NCI-H128 (cell line): ENCODE measurements around the gene SMYD4.
"Not testable (repeated sequence)": the region's sequence is repeated elsewhere in the genome, so short reads cannot be mapped to it uniquely, and the experiment has no call there.

Experiments used
- DNase-seq: peaks from one replicate; lab custom pipeline; 2025; ENCODE audit not compliant: unreplicated experiment; lab: John Stamatoyannopoulos, UW

SMYD4 gene

DNA sequence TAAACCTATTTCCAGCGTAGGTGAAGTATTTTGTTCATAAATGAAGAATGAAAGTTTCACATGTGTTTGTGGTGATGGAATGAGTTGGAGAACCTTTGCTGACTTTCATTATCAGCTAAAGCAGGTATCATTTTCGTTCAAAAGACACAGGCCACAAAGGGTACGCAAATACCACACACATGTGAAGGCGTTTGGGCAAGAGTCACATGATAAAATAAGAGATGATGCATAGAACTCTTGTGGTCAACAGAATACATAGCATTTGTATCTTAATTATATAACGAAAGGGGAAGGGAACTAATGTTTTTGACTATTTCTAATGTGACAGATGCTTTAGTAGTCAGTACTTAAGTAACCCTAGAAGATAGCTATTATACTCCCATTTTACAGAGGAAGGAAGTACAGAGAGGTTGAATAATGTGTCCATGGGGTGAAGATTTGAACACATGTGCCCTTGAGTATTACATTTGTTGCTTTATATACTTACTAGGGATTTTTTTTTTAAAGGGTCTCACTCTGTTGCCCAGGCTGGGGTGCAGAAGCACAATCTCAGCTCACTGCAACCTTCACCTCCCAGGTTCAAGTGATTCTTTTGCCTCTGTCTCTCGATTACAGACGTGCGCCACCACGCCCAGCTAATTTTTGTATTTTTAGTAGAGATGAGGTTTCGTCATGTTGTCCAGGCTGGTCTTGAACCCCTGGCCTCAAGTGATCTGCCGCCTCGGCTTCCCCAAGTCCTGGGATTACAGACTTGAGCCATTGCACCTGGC is 4.9 kb upstream of the SMYD4 start:
- no peak for DNase-seq

DNA sequence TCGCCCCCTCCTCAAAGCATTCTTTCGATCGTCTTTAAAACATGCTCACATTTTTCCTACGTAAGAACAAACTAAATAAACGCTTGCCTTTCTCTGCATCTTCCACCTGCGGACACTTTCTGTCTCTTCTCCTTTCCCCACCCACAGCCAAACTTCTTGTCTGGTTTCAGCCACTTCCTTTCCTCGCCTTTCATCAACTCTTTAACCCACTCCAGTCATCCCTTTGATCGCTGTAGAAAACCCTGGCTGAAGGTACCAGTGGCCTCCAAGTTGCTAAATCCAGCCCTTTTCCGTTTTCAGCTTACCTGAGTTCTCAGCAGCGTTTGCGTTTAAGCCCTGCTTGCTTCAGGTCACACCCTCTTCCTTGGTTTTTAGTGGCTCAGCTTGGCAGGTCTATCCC is 586 bp upstream of the SMYD4 start:
- no peak for DNase-seq

DNA sequence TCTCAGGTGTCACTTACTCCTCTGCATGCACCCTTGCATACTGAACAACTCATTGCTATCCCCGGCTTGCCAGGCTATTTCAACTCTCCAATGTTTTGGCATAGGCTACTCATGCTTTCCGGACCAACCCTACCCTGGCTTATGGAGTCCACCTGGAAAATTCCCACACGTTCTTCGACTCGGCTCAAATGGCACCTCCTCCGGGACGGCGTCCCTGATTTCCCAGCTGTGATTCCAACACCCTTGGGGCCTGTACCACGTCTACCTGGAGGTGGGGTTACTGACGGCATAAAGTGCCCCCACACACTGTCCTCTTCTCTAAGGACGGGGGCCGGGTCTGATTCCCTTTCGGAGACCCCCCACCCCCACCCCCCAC is 498 bp downstream of the SMYD4 start:
- no peak for DNase-seq

DNA sequence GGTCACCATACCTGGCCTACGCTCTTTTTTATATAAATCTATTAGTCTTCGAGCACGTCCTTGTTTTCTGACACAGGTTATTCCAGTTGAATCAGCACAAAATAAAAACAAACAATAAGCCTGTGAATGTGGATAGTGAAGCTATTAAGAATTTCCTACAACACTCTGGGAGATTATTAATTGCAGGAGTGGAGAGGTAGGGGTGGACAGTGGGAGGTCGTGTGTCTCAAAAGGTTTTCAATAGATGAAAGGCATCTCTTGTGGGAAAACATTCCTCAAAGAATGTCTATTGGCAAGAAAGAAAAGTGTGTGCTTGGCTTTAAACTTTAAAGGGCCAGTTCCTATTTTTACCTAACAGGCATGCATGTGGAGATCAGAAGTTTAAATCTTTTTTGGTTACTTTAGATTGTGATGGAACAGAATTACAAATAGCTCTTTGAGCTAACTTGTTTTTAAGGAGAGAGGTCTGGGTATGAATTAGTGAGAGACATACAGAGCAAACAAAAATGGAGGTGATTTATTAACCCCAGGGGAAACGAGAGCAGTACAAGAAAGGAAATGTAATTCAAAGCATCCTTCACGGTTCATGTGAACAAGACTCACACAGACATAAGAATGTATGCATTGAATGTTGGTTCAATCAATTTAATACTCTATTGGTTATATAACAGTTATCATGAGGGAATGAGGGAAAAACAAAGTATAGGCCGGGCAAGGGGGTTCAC is 9.0 kb downstream of the SMYD4 start:
- DNase-seq = no peak

DNA sequence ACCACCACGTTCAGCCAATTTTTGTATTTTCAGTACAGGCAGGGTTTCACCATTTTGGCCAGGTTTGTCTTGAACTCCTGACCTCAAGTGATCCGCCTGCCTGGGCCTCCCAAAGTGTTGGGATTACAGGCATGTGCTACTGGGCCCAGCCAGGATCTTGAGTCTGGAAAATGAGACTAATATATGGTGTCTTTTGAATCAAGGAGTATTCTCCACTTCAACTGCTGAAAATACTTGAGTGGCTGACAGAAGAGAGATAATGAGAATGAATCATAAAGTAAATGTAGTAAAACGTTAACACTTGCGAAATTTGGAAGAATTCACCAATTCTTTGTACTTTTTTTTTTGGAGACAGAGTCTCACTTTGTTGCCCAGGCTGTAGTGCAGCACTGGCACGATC is 16.6 kb downstream of the SMYD4 start:
- DNase-seq = no peak

DNA sequence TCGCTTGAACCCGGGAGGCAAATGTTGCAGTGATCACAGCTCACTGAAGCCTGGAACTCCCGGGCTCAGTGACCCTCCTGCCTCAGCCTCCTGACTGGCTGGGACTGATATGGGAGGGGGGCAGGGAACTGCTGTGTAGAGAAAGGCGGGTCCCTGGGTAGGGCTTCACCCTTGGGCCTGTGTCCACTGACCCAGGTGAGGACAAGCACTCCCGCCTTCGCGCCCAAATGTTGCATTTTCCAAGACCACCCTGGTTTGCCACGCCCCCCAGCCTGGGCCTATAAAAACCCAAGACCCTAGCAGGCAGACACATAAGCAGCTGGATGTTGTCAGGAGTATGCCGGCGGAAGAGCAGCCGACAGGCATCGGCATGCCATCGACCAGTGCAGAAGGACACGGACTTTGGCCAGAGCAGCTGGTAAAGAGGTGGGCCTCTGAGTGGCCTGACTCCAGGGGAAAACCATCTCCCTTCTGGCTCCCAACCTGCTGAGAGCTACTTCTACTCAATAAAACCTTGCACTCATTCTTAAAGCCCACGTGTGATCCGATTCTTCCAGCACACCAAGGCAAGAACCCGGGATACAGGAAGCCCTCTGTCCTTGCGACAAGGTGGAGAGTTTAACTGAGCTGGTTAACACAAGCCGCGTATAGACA is 19.1 kb downstream of the SMYD4 start:
- DNase-seq = no peak

DNA sequence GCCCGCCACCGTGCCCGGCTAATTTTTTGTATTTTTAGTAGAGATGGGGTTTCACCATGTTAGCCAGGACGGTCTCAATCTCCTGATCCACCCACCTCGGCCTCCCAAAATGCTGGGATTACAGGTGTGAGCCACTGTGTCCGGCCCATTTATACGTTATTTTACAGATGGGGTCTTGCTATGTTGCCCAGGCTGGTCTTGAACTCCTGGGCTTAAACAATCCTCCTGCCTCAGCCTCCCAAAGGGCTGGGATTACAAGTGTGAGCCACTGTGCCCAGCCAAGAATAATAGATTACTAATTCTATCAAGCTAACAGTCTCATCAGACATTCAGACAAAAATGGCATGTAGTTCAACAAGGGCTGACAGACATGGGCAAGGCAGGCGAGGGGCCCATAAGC is 19.9 kb downstream of the SMYD4 start:
- not testable (repeated sequence) for DNase-seq

DNA sequence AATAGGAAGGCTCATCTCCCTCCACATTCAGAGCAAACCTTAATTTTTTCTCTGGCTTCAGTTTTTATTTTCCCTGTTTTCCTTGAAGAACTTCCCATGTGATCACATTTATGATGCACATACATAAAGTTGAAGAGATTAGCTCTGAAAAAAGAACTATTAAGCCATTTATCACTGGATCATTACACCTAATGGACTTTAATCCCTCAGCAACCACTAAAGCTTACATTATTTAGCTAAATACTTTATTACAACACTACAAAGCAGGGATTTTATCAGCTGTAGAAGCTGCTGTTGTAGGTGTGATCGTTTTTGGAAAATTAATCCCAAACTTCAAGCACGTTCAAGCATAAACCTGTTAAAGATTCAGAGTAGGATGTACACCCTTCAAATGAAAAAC is 21.1 kb downstream of the SMYD4 start:
- no peak for DNase-seq

DNA sequence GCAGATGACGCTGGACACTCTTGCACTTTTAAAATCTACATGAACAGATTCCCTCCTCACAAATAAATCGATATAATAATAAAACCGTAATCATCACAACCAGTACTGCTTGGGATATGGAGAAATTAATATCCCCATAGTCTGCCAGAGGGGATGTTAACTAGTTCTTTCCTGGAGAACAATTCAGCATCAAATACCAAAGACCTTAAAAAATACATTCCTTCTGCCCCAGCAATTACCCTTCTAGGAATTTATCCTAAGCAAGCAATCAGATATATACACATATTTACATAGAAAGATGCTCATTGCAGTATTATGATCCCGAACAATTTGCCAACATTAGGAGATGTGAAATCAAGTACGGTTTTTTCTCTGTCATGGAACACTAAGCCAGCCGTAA is 21.8 kb downstream of the SMYD4 start:
- DNase-seq = no peak

DNA sequence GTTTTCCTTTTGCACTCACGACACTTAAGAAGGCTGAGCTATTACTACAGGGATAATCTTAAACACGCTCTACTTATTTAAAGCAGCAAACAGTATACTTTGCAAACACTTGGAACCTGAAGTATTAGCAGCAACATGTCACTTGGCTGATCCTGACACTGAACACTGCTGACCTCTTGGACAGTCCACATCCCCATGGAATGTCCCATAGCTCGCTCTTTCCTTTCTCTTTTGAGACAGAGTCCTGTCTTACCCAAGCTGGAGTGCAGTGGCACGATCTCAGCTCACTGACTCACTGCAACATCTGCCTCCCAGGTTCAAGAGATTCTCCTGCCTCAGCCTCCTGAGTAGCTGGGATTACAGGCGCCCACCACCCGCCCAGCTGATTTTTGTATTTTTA is 26.4 kb downstream of the SMYD4 start:
- DNase-seq = no peak

DNA sequence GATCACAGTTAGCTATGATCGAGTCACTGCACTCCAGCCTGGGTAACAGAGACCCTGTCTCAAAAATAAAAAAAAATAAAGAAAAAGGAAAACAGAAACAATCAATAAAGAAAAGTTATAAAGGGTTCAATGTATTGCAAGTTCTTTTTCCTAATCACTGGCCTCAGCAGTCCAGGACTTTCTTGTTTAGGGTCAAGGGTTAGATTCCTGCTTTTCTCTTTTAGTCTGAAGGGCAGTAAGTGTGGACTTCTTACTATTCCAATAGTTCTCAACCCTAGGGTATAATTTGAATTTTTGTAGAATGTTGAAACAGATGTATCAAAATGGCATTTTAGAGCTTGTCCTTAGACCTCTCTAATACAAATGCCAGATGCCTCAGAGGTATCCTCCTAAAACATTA is 27.3 kb downstream of the SMYD4 start:
- DNase-seq = no peak

DNA sequence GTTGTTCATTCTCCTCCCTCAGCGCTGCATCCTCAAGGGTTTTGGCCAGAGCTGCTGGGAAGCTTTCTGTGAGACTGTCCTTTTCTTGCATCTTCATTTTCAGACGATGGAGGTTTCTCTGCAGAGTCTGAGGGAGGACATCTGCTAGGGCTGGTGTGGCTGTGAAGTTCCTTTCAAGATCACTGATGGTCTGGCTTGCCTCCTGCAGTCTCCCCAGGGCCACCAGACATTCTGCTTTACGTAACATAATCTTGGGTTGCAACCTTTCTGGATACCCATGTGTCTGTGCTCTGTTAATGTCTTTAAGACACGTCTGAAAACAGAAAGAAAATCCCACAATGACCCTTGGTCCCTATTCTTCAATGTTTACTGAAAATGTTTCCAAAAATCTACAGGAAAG is 29.0 kb downstream of the SMYD4 start:
- DNase-seq = no peak

DNA sequence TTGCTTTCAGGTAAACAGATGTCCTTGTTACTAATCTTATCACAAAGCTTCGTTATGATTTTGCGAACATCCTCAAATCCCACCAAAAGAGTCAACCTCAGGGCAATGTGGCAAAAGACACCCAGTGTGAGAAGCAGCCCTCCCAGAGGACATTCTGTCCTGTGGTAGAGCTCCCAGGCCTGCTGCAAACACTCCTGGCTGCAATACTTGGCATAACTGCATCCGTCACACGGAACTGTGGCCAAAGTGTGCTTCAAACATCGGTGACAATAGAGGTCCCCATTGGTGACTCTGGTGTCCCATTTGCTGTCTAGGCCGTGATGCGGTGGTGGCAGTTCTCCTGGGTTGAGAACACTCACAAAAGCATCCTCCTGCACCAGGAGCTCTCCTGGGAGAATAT is 29.5 kb downstream of the SMYD4 start:
- no peak for DNase-seq

DNA sequence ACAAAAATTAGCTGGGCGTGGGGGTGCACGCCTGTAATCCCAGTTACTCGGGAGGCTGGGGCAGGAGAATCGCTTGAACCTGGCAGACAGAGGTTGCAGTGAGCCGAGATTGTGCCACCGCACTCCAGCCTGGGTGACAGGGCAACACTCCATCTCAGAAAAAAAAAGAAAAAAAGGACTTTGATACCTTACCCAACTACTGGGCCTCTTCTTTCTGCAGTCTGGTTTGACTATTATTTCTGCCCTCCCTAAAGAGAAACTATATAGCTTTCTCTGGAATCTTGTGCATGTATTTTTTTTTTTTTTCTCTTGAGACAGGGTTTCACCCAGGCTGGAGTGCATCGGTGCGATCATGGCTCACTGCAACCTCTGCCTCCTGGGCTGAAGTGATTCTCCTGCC is 31.9 kb downstream of the SMYD4 start:
- DNase-seq = not testable (repeated sequence)

DNA sequence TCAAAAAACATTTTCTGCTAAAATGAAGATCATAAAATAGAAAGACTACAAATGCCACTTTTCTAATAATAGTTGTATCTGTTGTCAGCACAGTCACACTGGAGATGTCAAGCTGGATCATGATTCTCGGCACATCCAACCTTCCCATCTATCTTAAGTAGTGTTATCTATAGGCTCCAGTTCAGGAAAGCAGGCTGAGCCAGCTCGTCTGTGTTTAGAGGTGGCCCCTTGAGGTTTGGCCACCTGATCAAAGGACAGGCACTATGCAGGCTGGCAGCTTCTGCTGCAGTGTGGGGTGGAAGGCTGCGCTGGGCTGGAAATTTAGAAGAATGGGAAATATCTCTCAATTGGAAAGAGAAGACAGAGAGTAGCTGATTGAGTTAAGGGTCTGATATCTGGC is 32.4 kb downstream of the SMYD4 start:
- no peak for DNase-seq

DNA sequence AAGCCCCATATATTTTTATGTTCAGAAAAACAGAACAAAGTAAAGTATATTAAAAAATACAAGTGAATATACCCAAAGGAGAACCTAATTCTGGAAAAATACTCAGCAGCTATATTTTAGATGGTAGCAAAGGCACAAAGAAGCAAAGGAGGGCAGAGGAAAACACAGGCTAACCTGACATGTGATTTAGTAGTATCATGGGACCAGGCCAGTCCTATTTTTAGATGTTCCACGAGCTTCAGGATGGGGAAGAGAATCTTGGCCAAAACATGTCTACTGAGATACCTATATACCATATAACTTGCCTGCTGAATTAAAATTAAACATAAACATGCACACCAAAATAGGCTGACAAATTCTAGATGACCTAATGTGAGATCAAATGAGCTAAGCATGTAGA is 32.9 kb downstream of the SMYD4 start:
- DNase-seq = no peak

DNA sequence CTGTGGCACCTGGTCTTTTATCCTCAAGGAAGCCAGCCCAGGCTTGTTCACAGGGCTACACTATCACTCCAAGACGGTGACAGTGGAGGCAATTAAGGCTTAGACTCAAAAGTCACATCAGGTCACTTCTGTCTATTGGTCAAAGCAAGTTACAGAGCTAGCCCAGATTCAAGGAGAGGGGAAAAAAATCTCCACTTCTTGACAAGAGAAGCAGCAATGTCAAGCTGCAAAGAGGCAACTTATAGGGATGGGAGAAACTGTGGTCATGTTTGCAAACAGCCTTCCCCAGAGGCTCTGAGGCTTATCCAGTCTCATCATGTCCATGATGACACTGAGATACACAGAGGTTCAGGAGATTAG is 36.3 kb downstream of the SMYD4 start:
- no peak for DNase-seq

DNA sequence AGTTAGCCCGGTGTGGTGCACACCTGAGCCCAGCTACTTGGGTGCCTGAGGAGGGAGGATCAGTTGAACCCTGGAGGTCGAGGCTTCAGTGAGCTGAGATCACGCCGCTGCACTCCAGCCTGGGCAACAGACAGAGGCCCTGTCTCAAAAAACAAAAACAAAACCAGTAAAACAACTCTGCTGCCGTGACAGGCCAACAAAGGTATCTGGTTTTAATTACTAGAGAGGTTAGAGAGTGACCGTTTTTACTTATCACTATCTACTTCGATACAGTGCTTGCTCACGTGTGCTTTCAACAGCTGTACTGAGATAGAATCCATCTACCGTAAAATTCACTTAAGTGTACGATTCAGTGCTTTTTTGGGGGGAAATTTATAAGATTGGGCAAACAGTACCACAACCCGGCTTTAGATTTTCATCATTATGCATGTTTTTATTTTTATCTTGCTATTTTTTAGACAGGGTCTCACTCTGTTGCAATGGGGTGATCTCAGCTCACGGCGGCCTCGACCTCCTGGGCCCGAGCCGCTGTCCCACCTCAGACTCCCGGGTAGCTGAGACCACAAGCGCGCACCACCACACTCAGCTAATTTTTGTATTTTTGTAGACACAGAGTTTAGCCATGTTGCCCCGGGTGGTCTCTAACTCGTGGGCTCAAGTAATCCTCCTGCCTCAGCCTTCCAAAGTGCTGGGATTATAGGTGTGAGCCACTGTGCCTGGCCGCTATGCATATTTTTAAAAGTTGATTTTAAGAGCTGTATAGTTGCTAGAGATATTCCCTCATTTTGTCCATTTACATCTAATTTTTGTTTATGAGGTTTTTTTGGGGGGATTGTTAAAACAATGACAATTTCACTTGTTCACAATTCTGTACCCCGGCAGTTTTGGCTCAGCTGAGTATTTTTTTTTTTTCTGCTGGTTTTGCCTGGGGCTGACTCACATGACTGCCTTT is 36.9 kb downstream of the SMYD4 start:
- DNase-seq = no peak

DNA sequence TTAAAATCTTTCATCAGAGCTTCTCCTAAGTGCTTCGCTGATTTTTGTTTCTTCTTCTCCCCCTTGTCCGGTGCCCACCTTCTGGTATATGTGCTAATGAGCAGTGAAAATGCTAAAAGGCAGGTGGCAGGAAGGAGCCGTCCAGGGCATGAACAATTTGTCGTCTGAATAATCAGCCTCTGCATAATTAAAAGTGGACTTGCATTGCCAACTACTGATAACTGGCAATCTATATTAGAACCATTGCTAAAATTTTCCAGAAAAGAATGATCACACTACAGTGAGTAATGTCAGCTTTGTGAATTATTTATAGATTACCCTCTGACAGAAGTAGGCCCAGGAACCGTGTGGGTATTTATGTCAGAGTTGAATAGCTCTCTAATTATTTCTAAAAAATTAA is 39.8 kb downstream of the SMYD4 start:
- DNase-seq = no peak

DNA sequence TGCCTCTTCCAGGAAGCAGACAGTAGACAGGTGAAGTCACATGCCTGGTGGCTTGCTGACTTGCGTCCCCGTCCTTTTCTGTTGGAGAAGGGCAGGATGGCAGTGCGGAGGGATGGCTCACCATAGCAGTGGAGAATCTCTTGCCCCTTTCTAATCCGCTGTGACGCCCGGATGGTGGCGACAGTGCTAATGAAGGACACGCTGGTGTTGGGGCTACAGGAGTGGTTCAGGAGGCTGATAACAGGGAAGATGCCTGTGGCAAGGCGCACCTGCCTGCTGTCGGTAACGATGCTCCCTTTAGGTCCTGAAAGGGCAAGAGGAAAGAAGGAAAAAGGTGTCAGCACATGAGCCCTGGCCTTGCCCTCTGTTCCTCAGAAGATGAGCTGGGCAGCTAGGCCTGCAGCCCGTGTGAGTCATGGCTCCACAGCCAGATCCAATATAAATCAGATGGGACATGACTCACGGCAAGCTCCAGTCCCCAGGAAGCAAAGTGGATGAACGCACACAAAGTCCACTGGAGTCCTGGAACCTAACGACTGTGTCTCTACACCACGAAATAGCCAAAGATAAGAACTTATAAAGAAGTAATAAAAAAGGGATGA is 42.3 kb downstream of the SMYD4 start:
- DNase-seq = no peak

DNA sequence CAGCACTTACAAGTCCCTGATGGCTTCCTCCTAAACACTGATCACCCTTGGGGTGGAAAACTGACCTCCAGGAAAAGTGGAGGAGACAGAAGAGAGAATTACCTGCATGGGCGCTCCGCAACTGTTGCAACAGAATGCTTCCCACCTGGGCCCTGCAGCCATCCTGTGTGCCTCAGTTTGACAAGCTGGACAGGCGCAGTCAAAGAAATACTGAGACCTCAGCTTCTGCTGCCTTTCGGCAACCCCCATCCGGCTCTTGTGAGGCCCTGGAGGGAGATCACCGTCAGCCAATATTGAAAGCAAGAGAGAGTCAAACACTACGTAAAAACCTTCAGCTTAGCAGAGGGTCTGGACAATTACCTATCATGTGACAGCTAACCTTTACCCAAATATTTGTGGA is 43.0 kb downstream of the SMYD4 start:
- no peak for DNase-seq
